HG02884 (cell line): ENCODE data around the gene ZNF749.

Experiments used
- ATAC-seq: cut with Tn5 transposase; IDR thresholded peaks from one replicate; pipeline ENCODE4 v1.9.1; 2021; ENCODE audit warnings: mild to moderate bottlenecking, moderate library complexity; ENCODE audit not compliant: unreplicated experiment

The ZNF749 gene

GRCh38 chr19:57435062-57435978, at the start of gene ZNF749:
Gene ZNF749, plus strand, starts transcription at chr19:57435325. Its CDS starts 254 bp downstream, at chr19:57435579.
- peak; percentile 96 for ATAC-seq

- no peak for ATAC-seq
Observed at GRCh38 chr19:57389194-57389729, 45.9 kb upstream of the ZNF749 start.

- ATAC-seq, result peak; percentile 97
Observed at GRCh38 chr19:57389730-57390598, 45.2 kb upstream of the ZNF749 start, which contains the start of gene ZNF548. Gene ZNF548, plus strand, starts transcription at chr19:57389854. Its CDS starts 246 bp downstream, at chr19:57390100.

- no peak for ATAC-seq
Observed at GRCh38 chr19:57395710-57396109, 39.4 kb upstream of the ZNF749 start.

- no peak for ATAC-seq
Observed at GRCh38 chr19:57398868-57399267, 36.3 kb upstream of the ZNF749 start.

GRCh38 chr19:57403737-57404563, 31.2 kb upstream of the ZNF749 start:
- no peak for ATAC-seq

- ATAC-seq, result no peak
Observed at GRCh38 chr19:57406516-57407123, 28.5 kb upstream of the ZNF749 start.

GRCh38 chr19:57410877-57411671, 24.1 kb upstream of the ZNF749 start, which contains the start of gene ZNF17:
Gene ZNF17, plus strand, starts transcription at chr19:57411161. Its CDS starts 2,455 bp downstream, at chr19:57413616.
- peak; percentile 96 for ATAC-seq

- ATAC-seq, result no peak
Observed at GRCh38 chr19:57419439-57419838, 15.7 kb upstream of the ZNF749 start.

GRCh38 chr19:57421037-57421436, 14.1 kb upstream of the ZNF749 start:
- no peak for ATAC-seq

GRCh38 chr19:57434386-57435061, 601 bp upstream of the ZNF749 start:
- no peak for ATAC-seq

GRCh38 chr19:57436417-57436816, 1.3 kb downstream of the ZNF749 start:
- no peak for ATAC-seq

- ATAC-seq, result no peak
Observed at GRCh38 chr19:57437931-57438330, 2.8 kb downstream of the ZNF749 start.

GRCh38 chr19:57438925-57439324, 3.8 kb downstream of the ZNF749 start:
- ATAC-seq, result no peak

GRCh38 chr19:57441979-57442752, 7.0 kb downstream of the ZNF749 start:
- no peak for ATAC-seq

GRCh38 chr19:57443121-57443696, 8.1 kb downstream of the ZNF749 start:
- no peak for ATAC-seq

GRCh38 chr19:57452307-57452706, 17.2 kb downstream of the ZNF749 start:
- no peak for ATAC-seq
